ENCODE measurements around the gene DDX1. TPM values are rescaled to one million over a fixed set of nuclear protein-coding genes. Genes with fewer than 3 reads are reported as not detected.

DDX1 gene
- polyA plus RNA-seq, 3 donors = 14.1 to 35.4 (median 30.1) TPM

- Histone ChIP-seq H3K27ac (ENCODE audit: low read depth in 1 of 2, low read length in 2 of 2) (no peak overlapping the region), H3K4me2 (replicated peaks; ENCODE audit: extremely low read depth, low read length, poor library complexity, severe bottlenecking) (no peak overlapping the region), H3K36me3 (replicated peaks in 1 of 2; ENCODE audit: control insufficient read depth in 1 of 2, insufficient read depth in 2 of 2, low read length in 2 of 2) (no peaks in the 10 kb centered on the region), H2AFZ (ENCODE audit: insufficient read depth, low read depth, low read length, poor library complexity, severe bottlenecking) (no peak overlapping the region), H3K9ac (ENCODE audit: insufficient read depth, low read length, poor library complexity, severe bottlenecking) (no peak overlapping the region), H3K4me3 (replicated peaks in 1 of 3; ENCODE audit: low read depth in 2 of 3, low read length in 3 of 3) (no peak overlapping the region), H3K9me3 (replicated peaks in 1 of 2; ENCODE audit: control insufficient read depth in 1 of 2, insufficient read depth in 1 of 2, low read length in 2 of 2) (no peaks in the 10 kb centered on the region), H3K79me2 (ENCODE audit: insufficient read depth, low read length) (no peaks in the 10 kb centered on the region), H3K27me3 (ENCODE audit: control insufficient read depth in 2 of 2, insufficient read depth in 2 of 2, low read length in 2 of 2) (no peaks in the 10 kb centered on the region), H4K20me1 (ENCODE audit: insufficient read depth, low read length) (no peaks in the 10 kb centered on the region), H3K4me1 (ENCODE audit: control insufficient read depth in 1 of 2, insufficient read depth in 2 of 2, low read length in 2 of 2) (no peaks in the 10 kb centered on the region)
- H3K9me3 Mint-ChIP-seq = no peaks in the 10 kb centered on the region
- H3K4me3 Mint-ChIP-seq = no peak overlapping the region
- WGBS (ENCODE audit: insufficient coverage) = 100% methylated on average over 1 of the region's 5 CpGs
- TF ChIP-seq CTCF (IDR thresholded peaks at IDR 0.05) = no peak
- no peaks in the 10 kb centered on the region for H3K36me3 Mint-ChIP-seq
- intact Hi-C loops (cut with micrococcal nuclease) = no loop called here
- H3K27me3 Mint-ChIP-seq (ENCODE audit: low read depth in 3 of 3) = peaks cover 3 to 6% (median 6%) of the 10 kb centered on the region in 3 donors
- no peak for DNase-seq
- no peak overlapping the region for H3K27ac Mint-ChIP-seq
- no peaks in the 10 kb centered on the region for H3K4me1 Mint-ChIP-seq
These were observed 21.6 kb upstream of the DDX1 start for GRCh38 chr2:15570104-15570503.

GRCh38 chr2:15571729-15572128 is 19.9 kb upstream of the DDX1 start:
- Histone ChIP-seq H3K4me3 (replicated peaks in 1 of 3; ENCODE audit: low read depth in 2 of 3, low read length in 3 of 3) (no peak overlapping the region), H3K4me2 (replicated peaks; ENCODE audit: extremely low read depth, low read length, poor library complexity, severe bottlenecking) (no peak overlapping the region), H3K79me2 (ENCODE audit: insufficient read depth, low read length) (no peaks in the 10 kb centered on the region), H3K9me3 (replicated peaks in 1 of 2; ENCODE audit: control insufficient read depth in 1 of 2, insufficient read depth in 1 of 2, low read length in 2 of 2) (no peaks in the 10 kb centered on the region), H3K27ac (ENCODE audit: low read depth in 1 of 2, low read length in 2 of 2) (no peak overlapping the region), H3K4me1 (ENCODE audit: control insufficient read depth in 1 of 2, insufficient read depth in 2 of 2, low read length in 2 of 2) (no peaks in the 10 kb centered on the region), H3K36me3 (replicated peaks in 1 of 2; ENCODE audit: control insufficient read depth in 1 of 2, insufficient read depth in 2 of 2, low read length in 2 of 2) (no peaks in the 10 kb centered on the region), H3K9ac (ENCODE audit: insufficient read depth, low read length, poor library complexity, severe bottlenecking) (no peak overlapping the region), H4K20me1 (ENCODE audit: insufficient read depth, low read length) (no peaks in the 10 kb centered on the region), H2AFZ (ENCODE audit: insufficient read depth, low read depth, low read length, poor library complexity, severe bottlenecking) (no peak overlapping the region), H3K27me3 (ENCODE audit: control insufficient read depth in 2 of 2, insufficient read depth in 2 of 2, low read length in 2 of 2) (no peaks in the 10 kb centered on the region)
- intact Hi-C loops (cut with micrococcal nuclease) = no loop called here
- H3K4me3 Mint-ChIP-seq = no peak overlapping the region
- WGBS (ENCODE audit: insufficient coverage) = 84% methylated on average over 3 of the region's 3 CpGs
- H3K36me3 Mint-ChIP-seq = no peaks in the 10 kb centered on the region
- no peak for DNase-seq
- no peak overlapping the region for H3K27ac Mint-ChIP-seq
- peaks cover 2 to 8% (median 6%) of the 10 kb centered on the region in 3 donors for H3K27me3 Mint-ChIP-seq (ENCODE audit: low read depth in 3 of 3)
- H3K4me1 Mint-ChIP-seq = no peaks in the 10 kb centered on the region
- no peaks in the 10 kb centered on the region for H3K9me3 Mint-ChIP-seq
- TF ChIP-seq CTCF (IDR thresholded peaks at IDR 0.05) = no peak
